B cell (primary cell): ENCODE data around the gene NTSR2. TPM values are rescaled to one million over a fixed set of nuclear protein-coding genes. Genes with fewer than 3 reads are reported as not detected.

Source experiments
- ATAC-seq: fragments of 200-7000 bp; cut with Tn5 transposase; one replicate; pipeline ENCODE4 v1.10.0; 2021; ENCODE audit warnings: low read depth, mild to moderate bottlenecking, moderate number of reproducible peaks, moderate library complexity
- CTCF ChIA-PET: fragments of 350-600 bp; sonication (Branson Sonifier 250); formaldehyde crosslinking; loops from one replicate; lab custom pipeline; 2021; ENCODE audit warnings: antibody characterized with exemption, inconsistent platforms; lab: Charles Lee
- POLR2A ChIA-PET: fragments of 350-600 bp; sonication (Branson Sonifier 250); formaldehyde crosslinking; loops from one replicate; lab custom pipeline; 2021; ENCODE audit warnings: antibody characterized with exemption; lab: Charles Lee
- DNase-seq: peaks from one replicate; pipeline ENCODE4 v3.0.0; 2013
- H2AFZ ChIP-seq: 2 replicates; pipeline ENCODE4 v1.6.1; 2012; ENCODE audit warnings: mild to moderate bottlenecking, low read depth, low read length; ENCODE audit not compliant: insufficient read depth, poor library complexity, severe bottlenecking
- H3K27ac ChIP-seq, 2 donors: 1 replicate in 1 of 2; 2 replicates in 1 of 2; pipeline ENCODE4 v1.5.1; 2012 to 2013; ENCODE audit warnings: low read length in 2 of 2, mild to moderate bottlenecking in 2 of 2, moderate library complexity in 1 of 2
- H3K27me3 ChIP-seq, 4 experiments: fragments of 200-600 bp in 1 of 4; sonication (generic) in 1 of 4; replicated peaks in 1 of 4; 1 replicate in 2 of 4; 2 replicates in 2 of 4; pipeline versions ENCODE4 v1.6.1 to v1.7.0; 2013 to 2016; ENCODE audit warnings: low read length in 3 of 4, mild to moderate bottlenecking in 2 of 4, mixed read lengths in 1 of 4, moderate library complexity in 1 of 4; ENCODE audit not compliant: insufficient read depth in 4 of 4, control insufficient read depth in 3 of 4; ENCODE audit errors: control extremely low read depth in 1 of 4
- H3K36me3 ChIP-seq, 2 experiments: replicated peaks in 1 of 2; 1 replicate in 1 of 2; 2 replicates in 1 of 2; pipeline versions ENCODE4 v1.6.1 to v1.7.1; 2013; ENCODE audit warnings: low read length in 1 of 2; ENCODE audit not compliant: insufficient read depth in 2 of 2, control insufficient read depth in 1 of 2; ENCODE audit errors: control extremely low read depth in 1 of 2, extremely low read depth in 1 of 2
- H3K4me1 ChIP-seq, 2 donors: fragments of 200-600 bp in 1 of 2; sonication (generic) in 1 of 2; 1 replicate in 1 of 2; 2 replicates in 1 of 2; pipeline versions ENCODE4 v1.5.1 to v1.6.1; 2013 to 2017; ENCODE audit warnings: low read length in 2 of 2; ENCODE audit not compliant: control insufficient read depth in 2 of 2, insufficient read depth in 2 of 2
- H3K4me2 ChIP-seq: replicated peaks from 2 replicates; pipeline ENCODE3; 2012; ENCODE audit warnings: mild to moderate bottlenecking, low read depth, low read length; ENCODE audit not compliant: poor library complexity, severe bottlenecking
- H3K4me3 ChIP-seq, 5 experiments: fragments of 200-600 bp in 1 of 5; sonication (generic) in 1 of 5; 1 replicate in 3 of 5; 2 replicates in 2 of 5; pipeline versions ENCODE4 v1.5.1 to v1.7.0; 2011 to 2016; ENCODE audit warnings: low read length in 4 of 5, mild to moderate bottlenecking in 4 of 5, low read depth in 2 of 5, control low read depth in 1 of 5, moderate library complexity in 1 of 5; ENCODE audit not compliant: insufficient read depth in 1 of 5; ENCODE audit errors: control extremely low read depth in 1 of 5, extremely low read depth in 1 of 5
- H3K79me2 ChIP-seq: fragments of 200-600 bp; sonication (generic); one replicate; pipeline ENCODE4 v1.6.0; 2016; ENCODE audit warnings: low read length; ENCODE audit not compliant: control insufficient read depth, insufficient read depth
- H3K9ac ChIP-seq: fragments of 200-600 bp; sonication (generic); 2 replicates; pipeline ENCODE4 v1.6.1; 2017; ENCODE audit warnings: mild to moderate bottlenecking, low read length, moderate library complexity
- H3K9me3 ChIP-seq, 3 donors: one replicate each; pipeline versions ENCODE4 v1.6.1 to v1.7.1; 2013; ENCODE audit warnings: low read length in 2 of 3; ENCODE audit not compliant: control insufficient read depth in 2 of 3, insufficient read depth in 1 of 3; ENCODE audit errors: control extremely low read depth in 1 of 3
- H4K20me1 ChIP-seq: 2 replicates; pipeline ENCODE4 v1.6.0; 2012; ENCODE audit warnings: mild to moderate bottlenecking, low read length; ENCODE audit not compliant: insufficient read depth, control insufficient read depth, poor library complexity, severe bottlenecking
- H3K27ac Mint-ChIP-seq: one replicate; pipeline ENCODE4 v1.8.0; 2021; ENCODE audit warnings: mixed read lengths
- H3K27me3 Mint-ChIP-seq: one replicate; pipeline ENCODE4 v1.8.0; 2021; ENCODE audit warnings: mixed read lengths
- H3K4me1 Mint-ChIP-seq: one replicate; pipeline ENCODE4 v1.8.0; 2021; ENCODE audit warnings: mixed read lengths
- H3K4me3 Mint-ChIP-seq: one replicate; pipeline ENCODE4 v1.8.0; 2021; ENCODE audit warnings: mixed read lengths
- H3K9me3 Mint-ChIP-seq: one replicate; pipeline ENCODE4 v1.8.0; 2022; ENCODE audit warnings: mixed read lengths; ENCODE audit not compliant: insufficient read depth
- EZH2 ChIP-seq: IDR thresholded peaks from 2 replicates; pipeline ENCODE4 v1.6.1; 2012; ENCODE audit warnings: borderline replicate concordance, low read depth, mild to moderate bottlenecking, moderate library complexity, low read length; ENCODE audit not compliant: insufficient read depth, poor library complexity, severe bottlenecking
- WGBS: methylation state at CpG from one replicate; pipeline ENCODE4 v1.1.5; 2013; ENCODE audit warnings: missing lambda C conversion rate; ENCODE audit not compliant: insufficient coverage; 5-methylcytosine and 5-hydroxymethylcytosine counted together
- intact Hi-C: fragments of 100-400 bp; cut with micrococcal nuclease; formaldehyde crosslinking; loops from one replicate; pipeline ENCODE4 v1.10.0; 2022
- polyA plus RNA-seq: library from polyadenylated mRNA; depleted of rRNA; stranded (reverse); fragments of >200 nt; gene quantifications from 2 replicates; pipeline ENCODE4 v1.2.3, GENCODE V29; 2012
- total RNA-seq, 2 donors: library from RNA; stranded (reverse); fragments of 120-200 nt in 1 of 2; gene quantifications; 1 replicate in 1 of 2; 2 replicates in 1 of 2; pipeline versions ENCODE4 v1.2.3 to v1.2.4, GENCODE V29; 2013 to 2022
- TF ChIP-seq, protein P1 (sequence below): fragments of 200-600 bp; IDR thresholded peaks from one replicate; pipeline ENCODE4 v1.8.0; 2022; ENCODE audit warnings: antibody characterized with exemption, mild to moderate bottlenecking

NTSR2 gene
- total and polyA plus RNA-seq, 2 donors (not counting 1 experiment from before 2014, with no cell fraction given) = not detected

DNA sequence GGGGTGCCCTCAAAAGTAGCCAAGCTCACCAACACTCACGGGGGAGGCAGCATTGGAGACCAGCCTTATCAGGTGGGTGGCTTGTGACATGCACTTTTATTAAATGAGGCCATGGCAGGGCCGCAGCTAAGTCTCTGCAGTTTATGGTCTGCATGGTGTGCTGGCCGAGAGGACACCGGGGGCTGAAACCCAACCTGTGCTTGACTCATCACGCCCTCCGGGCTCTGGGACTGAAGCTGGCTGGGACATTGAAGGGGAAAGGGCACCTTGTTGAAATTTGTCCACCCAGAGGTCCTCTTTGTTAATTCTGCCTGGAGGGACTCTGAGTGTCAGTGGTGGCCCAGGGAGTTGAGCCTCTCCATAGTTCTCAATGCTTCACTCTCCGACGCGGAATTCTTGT is 17.7 kb upstream of the NTSR2 start:
- 100% methylated on average over 6 of the region's 9 CpGs for WGBS
- peaks cover 8% of the 10 kb centered on the region for H3K4me1 Mint-ChIP-seq
- ATAC-seq = no peak

DNA sequence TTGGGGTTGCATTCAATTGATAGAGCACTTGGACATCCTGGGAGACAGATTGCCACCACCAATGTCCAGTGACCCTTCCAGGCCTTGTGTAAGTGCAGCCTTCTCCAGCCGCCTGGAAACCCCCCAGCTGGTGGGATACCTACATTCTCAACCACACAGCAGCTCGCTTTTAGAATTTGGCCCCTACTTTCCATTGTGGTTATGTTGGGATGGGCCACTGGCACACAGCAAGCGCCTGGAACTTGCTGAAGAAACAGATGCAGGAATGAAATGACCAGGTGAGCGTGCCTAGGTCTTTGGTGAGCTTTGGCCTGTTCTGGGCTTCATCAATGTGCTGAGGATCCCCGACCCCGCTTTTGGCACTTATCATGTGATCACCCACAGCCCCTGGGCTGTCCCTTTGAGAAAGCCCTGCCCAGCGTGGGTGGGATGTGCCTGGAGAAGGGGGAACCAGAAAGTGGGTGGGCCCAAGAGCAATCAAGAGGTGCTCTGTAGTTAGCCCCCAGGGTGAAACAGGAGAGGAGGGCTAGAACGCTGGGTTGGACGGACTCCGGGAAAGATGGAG is 16.0 kb upstream of the NTSR2 start:
- no peak for ATAC-seq
- H3K4me1 Mint-ChIP-seq = peaks cover 8% of the 10 kb centered on the region
- H3K4me3 ChIP-seq = no peak overlapping the region
- no peak overlapping the region for H3K27ac Mint-ChIP-seq
- no peaks in the 10 kb centered on the region for H3K9me3 Mint-ChIP-seq
- H3K4me2 ChIP-seq = no peak overlapping the region
- H3K27ac ChIP-seq = no peak overlapping the region
- TF ChIP-seq, protein P1, sequence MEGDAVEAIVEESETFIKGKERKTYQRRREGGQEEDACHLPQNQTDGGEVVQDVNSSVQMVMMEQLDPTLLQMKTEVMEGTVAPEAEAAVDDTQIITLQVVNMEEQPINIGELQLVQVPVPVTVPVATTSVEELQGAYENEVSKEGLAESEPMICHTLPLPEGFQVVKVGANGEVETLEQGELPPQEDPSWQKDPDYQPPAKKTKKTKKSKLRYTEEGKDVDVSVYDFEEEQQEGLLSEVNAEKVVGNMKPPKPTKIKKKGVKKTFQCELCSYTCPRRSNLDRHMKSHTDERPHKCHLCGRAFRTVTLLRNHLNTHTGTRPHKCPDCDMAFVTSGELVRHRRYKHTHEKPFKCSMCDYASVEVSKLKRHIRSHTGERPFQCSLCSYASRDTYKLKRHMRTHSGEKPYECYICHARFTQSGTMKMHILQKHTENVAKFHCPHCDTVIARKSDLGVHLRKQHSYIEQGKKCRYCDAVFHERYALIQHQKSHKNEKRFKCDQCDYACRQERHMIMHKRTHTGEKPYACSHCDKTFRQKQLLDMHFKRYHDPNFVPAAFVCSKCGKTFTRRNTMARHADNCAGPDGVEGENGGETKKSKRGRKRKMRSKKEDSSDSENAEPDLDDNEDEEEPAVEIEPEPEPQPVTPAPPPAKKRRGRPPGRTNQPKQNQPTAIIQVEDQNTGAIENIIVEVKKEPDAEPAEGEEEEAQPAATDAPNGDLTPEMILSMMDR = no peak
- TF ChIP-seq EZH2 = no peak
- no peaks in the 10 kb centered on the region for H3K36me3 ChIP-seq
- H4K20me1 ChIP-seq = no peaks in the 10 kb centered on the region
- H3K27me3 ChIP-seq = peaks cover 0 to 4% (median 0%) of the 10 kb centered on the region in 4 experiments
- DNase-seq = no peak
- CTCF ChIA-PET = interaction anchor here (10.1 kb wide), 1 partner anchor 96 kb away, joined by 166 read pairs; no protein-coding TSS in a partner anchor
- H2AFZ ChIP-seq = no peak overlapping the region
- no peak overlapping the region for H3K4me3 Mint-ChIP-seq
- POLR2A ChIA-PET = no interaction called here
- H3K27me3 Mint-ChIP-seq = peaks cover 33% of the 10 kb centered on the region
- intact Hi-C loops = loop anchor here (5.0 kb wide), 1 partner anchor 1031 kb away; the partner anchor contains the start of gene TRIB2
- H3K4me1 ChIP-seq = peaks cover 11% of the 10 kb centered on the region in 2 donors
- no peak overlapping the region for H3K9ac ChIP-seq
- no peaks in the 10 kb centered on the region for H3K79me2 ChIP-seq
- 89% methylated on average over 9 of the region's 10 CpGs for WGBS
- H3K9me3 ChIP-seq = peaks cover 0 to 4% (median 0%) of the 10 kb centered on the region in 3 donors

More for the DNA sequence above, 17.7 kb upstream of the NTSR2 start:
- intact Hi-C loops = loop anchor here (1.0 to 5.0 kb wide), 3 partner anchors 59 to 1030 kb away; partner anchors contain the start of genes LPIN1 and TRIB2
- Histone ChIP-seq H4K20me1 (no peaks in the 10 kb centered on the region), H3K36me3 (no peaks in the 10 kb centered on the region), H3K79me2 (no peaks in the 10 kb centered on the region), H3K4me3 (no peak overlapping the region), H3K27me3 (peaks cover 0 to 4% (median 0%) of the 10 kb centered on the region in 4 experiments), H3K9ac (no peak overlapping the region), H3K4me2 (no peak overlapping the region), H3K9me3 (no peaks in the 10 kb centered on the region), H3K4me1 (peaks cover 11 to 12% of the 10 kb centered on the region in 2 donors), H3K27ac (no peak overlapping the region), H2AFZ (no peak overlapping the region)
- Mint-ChIP-seq H3K27ac (no peak overlapping the region), H3K9me3 (no peaks in the 10 kb centered on the region), H3K27me3 (peaks cover 30% of the 10 kb centered on the region), H3K4me3 (no peak overlapping the region)
- DNase-seq = no peak
- ChIA-PET CTCF (interaction anchor here (0.7 to 10.1 kb wide), 8 partner anchors 12 to 1319 kb away, joined by 3 to 166 read pairs (median 3); no protein-coding TSS in a partner anchor), POLR2A (interaction anchor here (1.1 kb wide), 1 partner anchor 66 kb away, joined by 3 read pairs; no protein-coding TSS in a partner anchor)
- TF ChIP-seq, protein P1 = no peak
- no peak for TF ChIP-seq EZH2
